ENCODE data around the gene RCC2. TPM values are rescaled to one million over a fixed set of nuclear protein-coding genes. Genes with fewer than 3 reads are reported as not detected.
"Not testable (repeated sequence)": the region's sequence is repeated elsewhere in the genome, so short reads cannot be mapped to it uniquely, and the experiment has no call there.

RCC2 gene
- total RNA-seq, 1 donor from 2014 or later: 57.2 TPM

DNA sequence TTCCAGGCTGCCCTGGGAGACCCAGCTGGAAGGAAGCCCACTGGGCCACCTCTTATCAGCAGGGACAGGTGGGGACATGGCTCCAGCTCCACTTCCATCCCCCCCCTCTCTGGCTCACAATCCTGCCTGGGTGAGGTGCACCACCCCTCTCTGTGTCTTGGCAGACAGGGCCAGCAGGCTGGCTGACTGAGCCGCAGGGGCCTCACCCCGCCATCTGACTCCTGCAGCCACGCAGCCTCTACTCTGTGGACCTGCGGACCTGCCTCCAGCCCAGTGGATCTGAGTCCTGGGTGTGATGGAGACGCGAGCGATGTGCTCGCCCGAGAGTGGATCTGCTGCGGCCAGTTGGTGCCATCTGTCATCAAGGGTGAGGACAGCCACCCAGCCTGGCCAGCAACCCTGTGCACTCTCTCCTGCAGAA lies 30.1 kb downstream of the RCC2 start:
- Histone ChIP-seq H3K27me3 (no peaks in the 10 kb centered on the region), H3K4me3 (no peak overlapping the region), H3K9me3 (no peaks in the 10 kb centered on the region), H3K27ac (no peak overlapping the region), H3K4me1 (no peaks in the 10 kb centered on the region), H3K36me3 (peaks cover 56 to 58% of the 10 kb centered on the region in 2 donors)
- TF ChIP-seq, protein P1, sequence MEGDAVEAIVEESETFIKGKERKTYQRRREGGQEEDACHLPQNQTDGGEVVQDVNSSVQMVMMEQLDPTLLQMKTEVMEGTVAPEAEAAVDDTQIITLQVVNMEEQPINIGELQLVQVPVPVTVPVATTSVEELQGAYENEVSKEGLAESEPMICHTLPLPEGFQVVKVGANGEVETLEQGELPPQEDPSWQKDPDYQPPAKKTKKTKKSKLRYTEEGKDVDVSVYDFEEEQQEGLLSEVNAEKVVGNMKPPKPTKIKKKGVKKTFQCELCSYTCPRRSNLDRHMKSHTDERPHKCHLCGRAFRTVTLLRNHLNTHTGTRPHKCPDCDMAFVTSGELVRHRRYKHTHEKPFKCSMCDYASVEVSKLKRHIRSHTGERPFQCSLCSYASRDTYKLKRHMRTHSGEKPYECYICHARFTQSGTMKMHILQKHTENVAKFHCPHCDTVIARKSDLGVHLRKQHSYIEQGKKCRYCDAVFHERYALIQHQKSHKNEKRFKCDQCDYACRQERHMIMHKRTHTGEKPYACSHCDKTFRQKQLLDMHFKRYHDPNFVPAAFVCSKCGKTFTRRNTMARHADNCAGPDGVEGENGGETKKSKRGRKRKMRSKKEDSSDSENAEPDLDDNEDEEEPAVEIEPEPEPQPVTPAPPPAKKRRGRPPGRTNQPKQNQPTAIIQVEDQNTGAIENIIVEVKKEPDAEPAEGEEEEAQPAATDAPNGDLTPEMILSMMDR (IDR thresholded peaks at IDR 0.05): no peak
- no peak for DNase-seq (ENCODE audit: low spot score in 2 of 2)
- intact Hi-C loops (cut with DNase I): no loop called here

DNA sequence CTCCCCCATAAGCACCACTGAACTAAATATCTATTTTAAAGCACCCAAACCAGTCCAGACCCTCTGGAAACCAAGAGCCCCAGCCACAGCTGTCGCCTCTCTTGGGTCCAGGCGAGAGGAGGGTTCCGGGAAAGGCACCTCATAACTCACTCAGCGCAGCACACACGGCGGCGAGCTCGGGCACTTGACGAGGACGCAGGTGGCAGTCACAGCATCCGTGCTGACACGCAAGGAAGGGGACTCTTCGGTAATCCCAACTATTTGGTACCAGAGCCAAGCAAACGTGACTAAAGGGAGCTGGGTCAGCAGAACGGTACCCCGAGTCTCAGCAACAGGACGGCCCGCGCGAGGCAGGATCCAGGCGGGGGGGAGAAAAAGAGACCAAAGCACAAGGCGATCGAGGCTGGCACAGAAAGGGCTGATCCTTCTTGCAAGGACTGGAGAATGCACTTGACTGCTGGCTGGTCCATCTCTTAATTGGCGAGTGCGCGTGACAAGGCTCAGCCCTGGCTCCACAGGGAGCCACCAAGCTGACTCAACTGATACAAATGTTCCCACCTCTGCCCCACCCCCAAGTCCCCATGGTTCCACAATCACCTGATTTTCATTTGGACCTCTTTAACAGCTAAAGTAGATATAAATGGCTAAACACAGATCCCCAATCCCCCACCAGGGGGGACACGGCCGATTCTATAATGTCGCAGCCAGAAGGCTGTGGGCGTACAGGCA lies 31.5 kb downstream of the RCC2 start:
- H3K4me3 ChIP-seq; H3K27me3 ChIP-seq; H3K27ac ChIP-seq; H3K4me1 ChIP-seq; DNase-seq (ENCODE audit: low spot score in 2 of 2); H3K9me3 ChIP-seq: not testable (repeated sequence)
- intact Hi-C loops (cut with DNase I): loop anchor here (2.0 kb wide), 1 partner anchor 283 kb away; no protein-coding TSS in a partner anchor
- peaks cover 43 to 45% of the 10 kb centered on the region in 2 donors for H3K36me3 ChIP-seq

DNA sequence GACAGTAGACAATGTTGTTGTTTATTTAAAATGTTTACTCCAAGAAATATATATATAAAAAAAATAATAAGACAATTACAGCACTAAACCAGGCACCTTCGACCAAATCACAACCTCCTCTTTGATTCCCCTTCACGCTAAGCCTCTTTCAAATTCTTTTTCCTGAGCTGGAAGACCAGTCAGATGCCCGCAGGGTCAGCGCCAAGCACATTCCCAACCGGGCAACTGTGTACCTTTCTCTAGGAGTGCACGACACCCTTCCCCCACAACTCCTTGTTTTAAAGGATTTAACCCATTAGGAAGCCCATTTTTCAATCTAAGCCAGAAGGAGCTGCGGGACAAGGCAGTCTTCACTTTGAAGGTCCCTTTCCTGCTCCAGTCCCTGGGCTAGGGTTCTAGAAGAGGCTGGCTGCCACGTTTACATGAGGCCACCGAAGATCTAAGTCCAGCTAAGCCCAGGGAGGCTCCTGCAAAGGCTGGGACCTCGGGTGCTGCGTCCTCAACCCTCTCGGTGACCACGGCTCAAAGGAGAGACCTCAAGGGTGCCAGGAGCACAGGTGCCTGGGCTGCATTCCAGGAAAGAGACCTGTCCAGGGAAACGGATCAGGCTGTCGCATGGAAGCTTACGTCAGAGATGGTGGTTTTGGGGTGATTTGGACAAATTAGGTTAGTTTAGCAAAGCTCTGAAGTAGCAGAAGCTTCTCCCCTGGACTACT lies 32.6 kb downstream of the RCC2 start:
- peaks cover 33 to 35% of the 10 kb centered on the region in 2 donors for H3K36me3 ChIP-seq
- H3K4me1 ChIP-seq; H3K27ac ChIP-seq; H3K27me3 ChIP-seq; DNase-seq (ENCODE audit: low spot score in 2 of 2); H3K4me3 ChIP-seq; H3K9me3 ChIP-seq: not testable (repeated sequence)
- intact Hi-C loops (cut with DNase I): loop anchor here (2.0 kb wide), 1 partner anchor 282 kb away; no protein-coding TSS in a partner anchor

DNA sequence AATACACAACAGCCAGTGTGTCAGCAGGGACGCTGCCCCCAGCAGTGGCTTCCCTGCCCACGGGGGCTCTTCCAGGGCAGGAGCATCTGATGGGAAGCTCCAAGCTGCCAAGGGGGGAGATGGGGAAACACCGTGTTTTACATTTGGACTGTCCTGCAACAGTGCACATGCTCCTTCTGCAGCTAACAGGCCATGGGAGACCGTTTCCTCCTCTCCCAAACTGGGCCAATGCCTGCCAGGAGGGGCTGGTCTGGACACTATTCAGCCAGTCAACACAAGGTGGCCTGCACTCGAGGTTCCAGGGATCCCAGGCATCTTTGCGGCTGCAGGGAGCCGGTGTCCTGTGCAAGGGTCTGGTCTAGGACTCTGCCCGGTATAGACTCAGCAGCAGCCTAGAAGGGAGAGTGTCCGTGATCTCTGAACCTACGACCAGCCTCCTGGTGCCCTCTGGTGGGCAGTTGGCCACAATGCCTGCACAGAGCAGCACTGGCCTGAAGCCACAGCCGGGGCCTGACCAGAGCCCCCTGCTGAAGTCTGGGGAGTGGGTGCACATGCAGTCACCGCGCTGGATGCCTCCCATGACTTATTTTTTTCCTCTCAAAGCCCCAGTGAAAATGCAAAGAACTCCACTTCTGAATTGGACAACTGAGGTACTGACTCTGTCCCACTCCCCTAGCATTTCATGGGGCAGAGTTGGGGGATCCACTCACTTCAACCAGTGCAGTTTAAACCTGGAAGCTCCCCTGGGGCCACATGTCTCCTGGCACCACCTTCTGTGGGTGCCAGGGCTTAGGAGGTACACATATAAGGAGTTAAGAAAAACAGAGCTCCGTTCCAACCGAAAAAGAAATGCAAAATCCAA lies 33.3 kb downstream of the RCC2 start:
- no peaks in the 10 kb centered on the region for H3K27me3 ChIP-seq
- intact Hi-C loops (cut with DNase I): loop anchor here (2.0 kb wide), 1 partner anchor 281 kb away; no protein-coding TSS in a partner anchor
- no peaks in the 10 kb centered on the region for H3K4me1 ChIP-seq
- H3K36me3 ChIP-seq: peaks cover 28% of the 10 kb centered on the region in 2 donors
- no peak overlapping the region for H3K4me3 ChIP-seq
- TF ChIP-seq, protein P1 (IDR thresholded peaks at IDR 0.05): peak; percentile 29 to 69 (median 54)
- no peak for DNase-seq (ENCODE audit: low spot score in 2 of 2)
- H3K9me3 ChIP-seq: no peaks in the 10 kb centered on the region
- H3K27ac ChIP-seq: no peak overlapping the region

DNA sequence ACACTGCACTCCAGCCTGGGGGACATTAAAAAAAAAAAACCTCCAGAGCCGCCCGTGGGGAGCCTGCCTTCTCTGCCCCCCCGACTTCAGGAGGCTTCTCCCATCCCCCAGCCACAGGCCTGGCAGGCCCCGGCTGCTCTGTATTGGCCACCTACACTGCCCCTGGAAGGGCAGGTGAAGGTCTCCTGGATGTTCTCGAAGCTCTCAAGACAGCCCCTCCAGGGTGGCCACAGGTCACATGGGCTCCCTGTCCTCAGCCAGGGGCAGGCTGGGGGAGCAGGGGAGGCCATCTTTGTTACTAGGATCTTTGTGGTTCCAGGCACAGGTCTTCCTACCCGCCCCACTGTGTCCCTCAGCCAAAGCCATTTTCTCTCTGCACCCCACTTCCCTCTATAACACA lies 34.7 kb downstream of the RCC2 start:
- H3K9me3 ChIP-seq: no peaks in the 10 kb centered on the region
- H3K27me3 ChIP-seq: no peaks in the 10 kb centered on the region
- no peak for DNase-seq (ENCODE audit: low spot score in 2 of 2)
- H3K4me3 ChIP-seq: no peak overlapping the region
- TF ChIP-seq, protein P1 (IDR thresholded peaks at IDR 0.05): no peak
- H3K4me1 ChIP-seq: no peaks in the 10 kb centered on the region
- peaks cover 15 to 16% of the 10 kb centered on the region in 2 donors for H3K36me3 ChIP-seq
- intact Hi-C loops (cut with DNase I): no loop called here
- no peak overlapping the region for H3K27ac ChIP-seq

DNA sequence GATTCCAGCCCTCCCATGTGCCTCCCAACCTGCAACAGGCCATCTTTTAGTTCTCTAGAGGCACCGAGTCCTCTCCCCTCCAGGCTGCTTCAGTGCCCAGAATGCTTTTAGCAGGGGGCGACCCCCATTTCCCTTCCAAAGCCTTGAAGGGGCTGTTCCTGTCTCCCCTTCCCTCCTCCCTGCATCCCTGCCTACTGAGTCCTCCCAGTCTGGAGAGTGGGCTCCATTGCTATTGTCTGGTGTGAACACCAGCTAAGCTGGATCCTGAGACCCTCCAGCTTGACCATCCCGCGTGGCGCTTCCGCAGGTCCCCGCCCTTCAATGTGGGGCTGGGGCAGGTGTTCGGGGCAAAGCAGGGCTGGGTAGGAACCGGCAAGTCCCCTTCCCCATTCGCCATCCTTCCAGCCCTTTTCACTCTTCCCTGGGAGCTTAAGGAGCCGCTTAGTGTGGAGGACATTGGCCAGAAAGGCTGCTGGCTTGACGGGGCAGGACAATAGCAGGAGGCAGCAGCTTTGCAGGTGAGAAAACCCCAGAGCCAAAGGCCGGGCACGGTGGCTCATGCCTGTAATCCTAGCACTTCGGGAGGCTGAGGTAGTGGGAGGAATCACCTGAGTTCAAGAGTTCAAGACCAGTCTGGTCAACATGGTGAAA lies 35.3 kb downstream of the RCC2 start:
- no peaks in the 10 kb centered on the region for H3K4me1 ChIP-seq
- H3K36me3 ChIP-seq: peaks cover 9% of the 10 kb centered on the region in 2 donors
- no peak for DNase-seq (ENCODE audit: low spot score in 2 of 2)
- H3K27ac ChIP-seq: no peak overlapping the region
- H3K9me3 ChIP-seq: no peaks in the 10 kb centered on the region
- no peak overlapping the region for H3K4me3 ChIP-seq
- TF ChIP-seq, protein P1 (IDR thresholded peaks at IDR 0.05): no peak
- intact Hi-C loops (cut with DNase I): no loop called here
- no peaks in the 10 kb centered on the region for H3K27me3 ChIP-seq
